ENCODE data around the gene FAH.

The FAH gene

DNA sequence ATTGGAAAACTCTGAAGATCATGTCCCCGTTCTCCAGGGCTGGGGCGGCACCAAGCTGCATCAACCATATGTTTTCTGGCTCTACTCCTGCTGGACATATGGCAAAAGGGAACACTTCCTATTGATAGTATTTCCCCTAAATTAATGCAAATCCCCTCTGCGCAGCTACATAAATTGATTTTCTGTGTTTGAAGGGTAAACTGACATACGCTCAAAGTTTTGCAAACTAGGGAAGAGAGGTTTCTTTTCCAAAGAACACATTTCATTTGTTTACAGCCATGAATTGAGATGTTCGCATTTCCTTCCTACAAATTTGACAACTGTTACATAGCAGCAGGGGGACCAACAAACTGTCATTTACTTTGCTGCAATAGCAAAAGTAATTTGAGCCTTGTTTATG is 63.3 kb downstream of the FAH start:
- no peak for DNase-seq
- Histone ChIP-seq H3K4me1 (no peaks in the 10 kb centered on the region), H3K27me3 (no peaks in the 10 kb centered on the region), H3K27ac (no peak overlapping the region), H3K36me3 (no peaks in the 10 kb centered on the region), H3K9me3 (peaks cover 0 to 4% (median 0%) of the 10 kb centered on the region in 3 donors), H3K4me3 (no peak overlapping the region)
- TF ChIP-seq CTCF (IDR thresholded peaks at IDR 0.05): no peak
- intact Hi-C loops (cut with DNase I; ENCODE audit: low total_unique reads): no loop called here

DNA sequence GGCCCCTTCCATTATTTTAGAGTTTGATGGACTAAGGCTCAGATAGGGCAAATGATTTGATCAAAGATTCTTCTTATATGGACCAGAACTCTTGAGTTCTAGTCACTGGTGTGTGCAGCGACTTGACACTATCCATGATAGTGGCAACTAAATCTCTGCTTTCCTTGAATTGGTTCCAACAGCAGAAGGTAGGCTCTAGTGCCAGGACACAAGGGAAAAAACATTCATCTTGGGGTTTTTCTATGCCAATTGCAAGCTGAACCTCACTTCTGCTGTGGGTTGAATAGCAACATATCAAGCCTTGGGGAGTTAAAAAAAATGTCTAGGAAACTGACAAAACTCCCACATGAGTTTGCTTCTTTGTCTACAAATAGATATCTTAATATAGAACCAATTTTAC is 64.1 kb downstream of the FAH start:
- Histone ChIP-seq H3K27me3 (no peaks in the 10 kb centered on the region), H3K4me1 (no peaks in the 10 kb centered on the region), H3K4me3 (no peak overlapping the region), H3K9me3 (peaks cover 0 to 4% (median 0%) of the 10 kb centered on the region in 3 donors), H3K27ac (no peak overlapping the region), H3K36me3 (no peaks in the 10 kb centered on the region)
- intact Hi-C loops (cut with DNase I; ENCODE audit: low total_unique reads): no loop called here
- no peak for DNase-seq
- TF ChIP-seq CTCF (IDR thresholded peaks at IDR 0.05): no peak

DNA sequence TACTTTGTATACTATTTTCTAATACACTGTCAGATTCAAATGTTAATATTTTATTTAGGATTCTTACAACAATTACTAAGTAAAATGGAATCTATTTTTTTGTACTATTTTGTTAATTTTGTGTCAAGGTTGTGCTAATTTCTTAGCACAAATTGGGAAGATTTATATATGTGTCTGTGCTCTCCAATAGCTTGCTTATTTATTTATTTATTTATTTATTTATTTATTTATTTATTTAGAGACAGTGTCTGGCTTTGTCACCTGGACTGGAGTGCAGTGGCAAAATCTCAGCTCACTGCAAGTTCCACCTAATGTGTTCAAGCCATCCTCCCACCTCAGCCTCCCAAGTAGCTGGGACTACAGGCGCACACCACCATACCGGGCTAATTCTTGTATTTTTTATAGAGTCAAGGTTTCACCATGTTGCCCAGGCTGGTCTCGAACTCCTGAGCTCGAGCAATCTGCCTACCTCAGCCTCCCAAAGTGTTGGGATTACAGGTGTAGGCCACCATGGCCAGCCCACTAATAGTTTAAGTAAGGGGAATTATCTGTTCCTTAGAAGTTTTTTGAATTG is 64.6 kb downstream of the FAH start:
- H3K9me3 ChIP-seq: peaks cover 0 to 4% (median 0%) of the 10 kb centered on the region in 3 donors
- no peaks in the 10 kb centered on the region for H3K27me3 ChIP-seq
- H3K27ac ChIP-seq: no peak overlapping the region
- no peaks in the 10 kb centered on the region for H3K4me1 ChIP-seq
- DNase-seq: no peak
- no peaks in the 10 kb centered on the region for H3K36me3 ChIP-seq
- H3K4me3 ChIP-seq: no peak overlapping the region
- intact Hi-C loops (cut with DNase I; ENCODE audit: low total_unique reads): no loop called here
- TF ChIP-seq CTCF (IDR thresholded peaks at IDR 0.05): no peak

- Histone ChIP-seq H3K27ac (no peak overlapping the region), H3K4me3 (no peak overlapping the region), H3K9me3 (no peaks in the 10 kb centered on the region), H3K4me1 (no peaks in the 10 kb centered on the region), H3K36me3 (no peaks in the 10 kb centered on the region), H3K27me3 (no peaks in the 10 kb centered on the region)
- intact Hi-C loops (cut with DNase I; ENCODE audit: low total_unique reads): no loop called here
- no peak for TF ChIP-seq CTCF (IDR thresholded peaks at IDR 0.05)
- DNase-seq: no peak
Measured at GRCh38 chr15:80219955-80220354, 67.2 kb downstream of the FAH start.

DNA sequence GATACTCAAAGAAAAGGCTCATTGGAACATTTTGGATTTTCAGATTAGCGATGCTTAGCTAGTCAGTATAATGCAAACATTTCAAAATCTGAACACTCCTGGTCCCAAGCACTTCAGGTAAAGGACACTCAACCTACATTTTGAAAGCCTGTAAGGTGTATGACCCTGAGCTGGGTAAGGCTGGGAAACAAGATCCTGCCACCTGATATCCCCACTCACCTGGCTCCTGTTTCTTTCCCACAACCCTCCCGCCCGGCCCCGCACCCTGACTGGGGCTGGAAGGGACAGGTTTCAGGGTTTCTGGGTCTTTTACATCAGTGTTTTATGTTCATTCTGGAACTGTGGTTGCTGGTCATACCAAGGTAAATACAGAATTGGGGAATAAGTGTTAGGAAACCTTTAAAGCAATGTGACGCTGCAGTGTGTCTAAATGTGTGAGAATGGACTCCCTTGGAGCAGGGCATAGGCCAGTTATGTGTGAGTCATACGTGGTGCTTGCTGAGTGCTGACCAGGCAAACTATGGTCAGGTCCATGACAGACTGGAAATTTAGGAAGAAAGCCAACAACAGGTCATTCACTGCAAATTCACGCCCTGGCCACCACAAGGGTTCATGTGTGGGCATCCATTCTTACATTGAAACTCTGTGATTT is 76.3 kb downstream of the FAH start:
- H3K4me3 ChIP-seq: no peak overlapping the region
- no peaks in the 10 kb centered on the region for H3K9me3 ChIP-seq
- intact Hi-C loops (cut with DNase I; ENCODE audit: low total_unique reads): no loop called here
- H3K27ac ChIP-seq: no peak overlapping the region
- TF ChIP-seq CTCF (IDR thresholded peaks at IDR 0.05): no peak
- no peaks in the 10 kb centered on the region for H3K4me1 ChIP-seq
- H3K27me3 ChIP-seq: peaks cover 0 to 23% of the 10 kb centered on the region in 2 donors
- no peak for DNase-seq
- no peaks in the 10 kb centered on the region for H3K36me3 ChIP-seq

Data from tibial artery (tissue), 4 donors.